GM20431 (cell line): Measurements from ENCODE around the gene HK3.

Experiments
- in situ Hi-C: fragments of 300-500 bp; cut with MseI, MboI; formaldehyde crosslinking; loops from one replicate; pipeline ENCODE4 v1.15.0; 2020; ENCODE audit warnings: low sequenced_read_pairs; ENCODE audit not compliant: unreplicated experiment

Gene HK3

GRCh38 chr5:176886336-176887251, 12.6 kb downstream of the HK3 start:
- in situ Hi-C loops = no loop called here

GRCh38 chr5:176884571-176884890, 14.6 kb downstream of the HK3 start:
- in situ Hi-C loops = no loop called here

GRCh38 chr5:176883700-176884570, 15.2 kb downstream of the HK3 start:
- in situ Hi-C loops = no loop called here

GRCh38 chr5:176882567-176882903, 16.6 kb downstream of the HK3 start:
- in situ Hi-C loops = no loop called here

GRCh38 chr5:176881816-176882566, 17.2 kb downstream of the HK3 start:
- in situ Hi-C loops = no loop called here

GRCh38 chr5:176881021-176881749, 18.0 kb downstream of the HK3 start:
- in situ Hi-C loops = no loop called here

GRCh38 chr5:176880366-176881020, 18.7 kb downstream of the HK3 start:
- in situ Hi-C loops = no loop called here

- in situ Hi-C loops = no loop called here
Measured at GRCh38 chr5:176879663-176880361, 19.3 kb downstream of the HK3 start.

- in situ Hi-C loops = no loop called here
Measured at GRCh38 chr5:176878906-176879662, 20.1 kb downstream of the HK3 start.

GRCh38 chr5:176878463-176878862, 20.7 kb downstream of the HK3 start:
- in situ Hi-C loops = no loop called here

GRCh38 chr5:176877793-176878331, 21.3 kb downstream of the HK3 start:
- in situ Hi-C loops = no loop called here

- in situ Hi-C loops = no loop called here
Measured at GRCh38 chr5:176876506-176877431, 22.4 kb downstream of the HK3 start.

GRCh38 chr5:176875783-176876505, 23.2 kb downstream of the HK3 start:
- in situ Hi-C loops = no loop called here

GRCh38 chr5:176875014-176875550, 24.1 kb downstream of the HK3 start:
- in situ Hi-C loops = no loop called here

- in situ Hi-C loops = no loop called here
Measured at GRCh38 chr5:176874198-176874780, 24.9 kb downstream of the HK3 start.
